ENCODE measurements around the gene GRK7.
A peak's percentile ranks its signal among the peaks of the same experiment; 100 is the strongest.
"Not testable (repeated sequence)": the region's sequence is repeated elsewhere in the genome, so short reads cannot be mapped to it uniquely, and the experiment has no call there.

GRK7 gene

GRCh38 chr3:141764045-141764444 is 837 bp downstream of the GRK7 start:
- DNase-seq, result no peak

GRCh38 chr3:141764465-141764864 is 1.3 kb downstream of the GRK7 start:
- no peak for DNase-seq

- DNase-seq, result peak; percentile 59 to 74
These were observed 1.8 kb downstream of the GRK7 start for GRCh38 chr3:141764986-141765385.

GRCh38 chr3:141767066-141767465 is 3.9 kb downstream of the GRK7 start:
- peak in 1 of 2 experiments; percentile 4 for DNase-seq

GRCh38 chr3:141769221-141769894 is 6.2 kb downstream of the GRK7 start:
- DNase-seq, result no peak

- no peak for DNase-seq
These were observed 10.5 kb downstream of the GRK7 start for GRCh38 chr3:141773676-141774075.

GRCh38 chr3:141776376-141776775 is 13.2 kb downstream of the GRK7 start:
- no peak for DNase-seq

GRCh38 chr3:141776885-141777284 is 13.7 kb downstream of the GRK7 start:
- DNase-seq, result no peak

GRCh38 chr3:141777957-141778813 is 15.0 kb downstream of the GRK7 start:
- DNase-seq, result no peak

GRCh38 chr3:141779667-141780066 is 16.5 kb downstream of the GRK7 start:
- no peak for DNase-seq

- DNase-seq, result no peak
These were observed 19.3 kb downstream of the GRK7 start for GRCh38 chr3:141782386-141782932.

GRCh38 chr3:141783632-141784031 is 20.4 kb downstream of the GRK7 start:
- DNase-seq, result no peak

- no peak for DNase-seq
These were observed 20.9 kb downstream of the GRK7 start for GRCh38 chr3:141784096-141784495.

- DNase-seq, result no peak
These were observed 21.3 kb downstream of the GRK7 start for GRCh38 chr3:141784531-141784930.

- no peak for DNase-seq
These were observed 24.9 kb downstream of the GRK7 start for GRCh38 chr3:141788149-141788548.

GRCh38 chr3:141788750-141789149 is 25.5 kb downstream of the GRK7 start:
- not testable (repeated sequence) for DNase-seq

- DNase-seq, result no peak
These were observed 26.1 kb downstream of the GRK7 start for GRCh38 chr3:141789281-141789680.

- DNase-seq, result no peak
These were observed 27.0 kb downstream of the GRK7 start for GRCh38 chr3:141790171-141790570.

- DNase-seq, result no peak
These were observed 29.3 kb downstream of the GRK7 start for GRCh38 chr3:141792495-141792894.

- DNase-seq, result no peak
These were observed 30.5 kb downstream of the GRK7 start for GRCh38 chr3:141793476-141794260.

- no peak for DNase-seq
These were observed 32.1 kb downstream of the GRK7 start for GRCh38 chr3:141795276-141795675.

GRCh38 chr3:141795741-141796080 is 32.5 kb downstream of the GRK7 start:
- no peak for DNase-seq
